KOPT-K1 (cell line): ENCODE measurements around the gene USP17L25.
"Not testable (repeated sequence)": the region's sequence is repeated elsewhere in the genome, so short reads cannot be mapped to it uniquely, and the experiment has no call there.

ENCODE experiments used
- H3K27ac ChIP-seq: fragments of 200-600 bp; sonication (generic); 2 replicates; pipeline ENCODE4 v1.5.1; 2016; ENCODE audit warnings: antibody characterized with exemption, mild to moderate bottlenecking, low read depth, low read length; ENCODE audit not compliant: poor library complexity, severe bottlenecking
- H3K36me3 ChIP-seq: fragments of 200-600 bp; sonication (generic); 2 replicates; pipeline ENCODE4 v1.5.1; 2017; ENCODE audit warnings: antibody characterized with exemption, mild to moderate bottlenecking, low read length, moderate library complexity; ENCODE audit not compliant: insufficient read depth
- H3K9me3 ChIP-seq: fragments of 200-600 bp; sonication (generic); 2 replicates; pipeline ENCODE4 v1.5.1; 2017; ENCODE audit warnings: antibody characterized with exemption, low read length, mild to moderate bottlenecking; ENCODE audit not compliant: insufficient read depth, poor library complexity, severe bottlenecking

Gene USP17L25, protein sequence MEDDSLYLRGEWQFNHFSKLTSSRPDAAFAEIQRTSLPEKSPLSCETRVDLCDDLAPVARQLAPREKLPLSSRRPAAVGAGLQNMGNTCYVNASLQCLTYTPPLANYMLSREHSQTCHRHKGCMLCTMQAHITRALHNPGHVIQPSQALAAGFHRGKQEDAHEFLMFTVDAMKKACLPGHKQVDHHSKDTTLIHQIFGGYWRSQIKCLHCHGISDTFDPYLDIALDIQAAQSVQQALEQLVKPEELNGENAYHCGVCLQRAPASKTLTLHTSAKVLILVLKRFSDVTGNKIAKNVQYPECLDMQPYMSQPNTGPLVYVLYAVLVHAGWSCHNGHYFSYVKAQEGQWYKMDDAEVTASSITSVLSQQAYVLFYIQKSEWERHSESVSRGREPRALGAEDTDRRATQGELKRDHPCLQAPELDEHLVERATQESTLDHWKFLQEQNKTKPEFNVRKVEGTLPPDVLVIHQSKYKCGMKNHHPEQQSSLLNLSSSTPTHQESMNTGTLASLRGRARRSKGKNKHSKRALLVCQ

DNA sequence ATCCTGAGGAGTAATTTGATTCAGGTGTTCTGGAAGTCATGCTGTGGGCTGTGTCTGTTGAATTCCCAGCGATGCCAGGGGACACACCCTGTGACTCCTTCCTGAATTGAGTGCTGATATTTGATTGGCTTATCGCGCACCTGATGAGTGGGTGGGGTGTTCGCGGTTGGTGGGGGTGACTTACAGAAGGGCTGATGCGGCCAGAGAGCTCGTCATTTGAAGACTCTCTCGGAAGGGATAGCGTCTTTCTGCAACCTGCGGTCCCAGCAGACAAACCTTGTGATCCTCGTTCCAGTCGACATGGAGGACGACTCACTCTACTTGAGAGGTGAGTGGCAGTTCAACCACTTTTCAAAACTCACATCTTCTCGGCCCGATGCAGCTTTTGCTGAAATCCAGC, at the start of gene USP17L25:
Gene USP17L25 (plus strand): TSS at position 301 of the 400 bp plus-strand sequence. CDS start 0 bp downstream, at position 301.
- H3K9me3 ChIP-seq, H3K27ac ChIP-seq, H3K36me3 ChIP-seq: not testable (repeated sequence)

DNA sequence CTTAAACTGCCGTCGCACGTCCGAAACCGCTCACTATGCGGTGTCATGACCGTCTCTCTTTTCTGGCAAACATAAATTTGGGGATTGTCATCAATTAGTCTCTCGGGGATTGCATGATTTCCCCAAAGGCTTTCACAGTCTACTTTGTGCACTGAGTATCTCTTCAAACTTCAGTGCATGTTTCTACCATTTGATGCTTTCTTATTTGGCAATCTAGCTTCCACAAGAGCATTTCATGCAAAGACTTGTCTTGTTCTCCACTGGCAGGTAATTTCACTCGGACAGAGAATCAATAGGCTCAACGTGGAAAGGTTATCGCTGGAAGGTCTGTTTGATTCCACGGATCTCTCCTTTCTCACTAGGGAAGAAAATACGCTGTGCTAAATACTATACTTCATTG, 5.5 kb upstream of the USP17L25 start:
- H3K36me3 ChIP-seq, H3K9me3 ChIP-seq: not testable (repeated sequence)

DNA sequence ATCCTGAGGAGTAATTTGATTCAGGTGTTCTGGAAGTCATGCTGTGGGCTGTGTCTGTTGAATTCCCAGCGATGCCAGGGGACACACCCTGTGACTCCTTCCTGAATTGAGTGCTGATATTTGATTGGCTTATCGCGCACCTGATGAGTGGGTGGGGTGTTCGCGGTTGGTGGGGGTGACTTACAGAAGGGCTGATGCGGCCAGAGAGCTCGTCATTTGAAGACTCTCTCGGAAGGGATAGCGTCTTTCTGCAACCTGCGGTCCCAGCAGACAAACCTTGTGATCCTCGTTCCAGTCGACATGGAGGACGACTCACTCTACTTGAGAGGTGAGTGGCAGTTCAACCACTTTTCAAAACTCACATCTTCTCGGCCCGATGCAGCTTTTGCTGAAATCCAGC, 4.8 kb upstream of the USP17L25 start, which contains the start of gene USP17L24:
Gene USP17L24 (plus strand): TSS at position 301 of the 400 bp plus-strand sequence. CDS start 0 bp downstream, at position 301.
- not testable (repeated sequence) for H3K9me3 ChIP-seq, H3K36me3 ChIP-seq, H3K27ac ChIP-seq

More for the DNA sequence above, 5.5 kb upstream of the USP17L25 start:
- not testable (repeated sequence) for H3K27ac ChIP-seq

DNA sequence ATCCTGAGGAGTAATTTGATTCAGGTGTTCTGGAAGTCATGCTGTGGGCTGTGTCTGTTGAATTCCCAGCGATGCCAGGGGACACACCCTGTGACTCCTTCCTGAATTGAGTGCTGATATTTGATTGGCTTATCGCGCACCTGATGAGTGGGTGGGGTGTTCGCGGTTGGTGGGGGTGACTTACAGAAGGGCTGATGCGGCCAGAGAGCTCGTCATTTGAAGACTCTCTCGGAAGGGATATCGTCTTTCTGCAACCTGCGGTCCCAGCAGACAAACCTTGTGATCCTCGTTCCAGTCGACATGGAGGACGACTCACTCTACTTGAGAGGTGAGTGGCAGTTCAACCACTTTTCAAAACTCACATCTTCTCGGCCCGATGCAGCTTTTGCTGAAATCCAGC, 4.6 kb downstream of the USP17L25 start, which contains the start of gene USP17L26:
Gene USP17L26 (plus strand): TSS at position 301 of the 400 bp plus-strand sequence. CDS start 0 bp downstream, at position 301.
- H3K36me3 ChIP-seq, H3K9me3 ChIP-seq, H3K27ac ChIP-seq: not testable (repeated sequence)

DNA sequence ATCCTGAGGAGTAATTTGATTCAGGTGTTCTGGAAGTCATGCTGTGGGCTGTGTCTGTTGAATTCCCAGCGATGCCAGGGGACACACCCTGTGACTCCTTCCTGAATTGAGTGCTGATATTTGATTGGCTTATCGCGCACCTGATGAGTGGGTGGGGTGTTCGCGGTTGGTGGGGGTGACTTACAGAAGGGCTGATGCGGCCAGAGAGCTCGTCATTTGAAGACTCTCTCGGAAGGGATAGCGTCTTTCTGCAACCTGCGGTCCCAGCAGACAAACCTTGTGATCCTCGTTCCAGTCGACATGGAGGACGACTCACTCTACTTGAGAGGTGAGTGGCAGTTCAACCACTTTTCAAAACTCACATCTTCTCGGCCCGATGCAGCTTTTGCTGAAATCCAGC, 9.4 kb downstream of the USP17L25 start, which contains the start of gene USP17L5:
Gene USP17L5 (plus strand): TSS at position 301 of the 400 bp plus-strand sequence. CDS start 0 bp downstream, at position 301.
- H3K9me3 ChIP-seq, H3K27ac ChIP-seq, H3K36me3 ChIP-seq: not testable (repeated sequence)

DNA sequence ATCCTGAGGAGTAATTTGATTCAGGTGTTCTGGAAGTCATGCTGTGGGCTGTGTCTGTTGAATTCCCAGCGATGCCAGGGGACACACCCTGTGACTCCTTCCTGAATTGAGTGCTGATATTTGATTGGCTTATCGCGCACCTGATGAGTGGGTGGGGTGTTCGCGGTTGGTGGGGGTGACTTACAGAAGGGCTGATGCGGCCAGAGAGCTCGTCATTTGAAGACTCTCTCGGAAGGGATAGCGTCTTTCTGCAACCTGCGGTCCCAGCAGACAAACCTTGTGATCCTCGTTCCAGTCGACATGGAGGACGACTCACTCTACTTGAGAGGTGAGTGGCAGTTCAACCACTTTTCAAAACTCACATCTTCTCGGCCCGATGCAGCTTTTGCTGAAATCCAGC, 14.1 kb downstream of the USP17L25 start, which contains the start of gene USP17L27:
Gene USP17L27 (plus strand): TSS at position 301 of the 400 bp plus-strand sequence. CDS start 0 bp downstream, at position 301.
- not testable (repeated sequence) for H3K36me3 ChIP-seq, H3K9me3 ChIP-seq, H3K27ac ChIP-seq

DNA sequence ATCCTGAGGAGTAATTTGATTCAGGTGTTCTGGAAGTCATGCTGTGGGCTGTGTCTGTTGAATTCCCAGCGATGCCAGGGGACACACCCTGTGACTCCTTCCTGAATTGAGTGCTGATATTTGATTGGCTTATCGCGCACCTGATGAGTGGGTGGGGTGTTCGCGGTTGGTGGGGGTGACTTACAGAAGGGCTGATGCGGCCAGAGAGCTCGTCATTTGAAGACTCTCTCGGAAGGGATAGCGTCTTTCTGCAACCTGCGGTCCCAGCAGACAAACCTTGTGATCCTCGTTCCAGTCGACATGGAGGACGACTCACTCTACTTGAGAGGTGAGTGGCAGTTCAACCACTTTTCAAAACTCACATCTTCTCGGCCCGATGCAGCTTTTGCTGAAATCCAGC, 18.9 kb downstream of the USP17L25 start, which contains the start of gene USP17L28:
Gene USP17L28 (plus strand): TSS at position 301 of the 400 bp plus-strand sequence. CDS start 0 bp downstream, at position 301.
- H3K36me3 ChIP-seq, H3K9me3 ChIP-seq, H3K27ac ChIP-seq: not testable (repeated sequence)

DNA sequence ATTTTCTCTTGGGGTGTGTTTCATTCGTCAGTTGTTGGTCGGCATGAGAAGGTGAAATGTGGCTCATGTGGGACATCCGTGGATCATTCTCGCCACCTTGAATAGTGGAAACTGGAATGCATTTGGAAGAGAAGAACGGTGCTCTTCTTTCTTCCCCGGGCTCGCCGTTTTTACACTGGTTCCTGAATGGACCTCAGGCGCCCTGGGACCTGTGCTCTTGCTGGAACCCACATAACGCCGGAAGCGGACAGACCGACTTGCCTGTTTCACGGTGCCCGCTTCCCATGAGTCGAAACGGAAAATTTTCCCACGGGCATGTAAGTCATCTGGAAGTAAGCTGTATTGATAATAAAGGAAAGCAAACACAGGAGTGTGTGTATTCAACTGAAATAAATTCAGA, 21.2 kb downstream of the USP17L25 start:
- H3K27ac ChIP-seq, H3K36me3 ChIP-seq, H3K9me3 ChIP-seq: not testable (repeated sequence)

DNA sequence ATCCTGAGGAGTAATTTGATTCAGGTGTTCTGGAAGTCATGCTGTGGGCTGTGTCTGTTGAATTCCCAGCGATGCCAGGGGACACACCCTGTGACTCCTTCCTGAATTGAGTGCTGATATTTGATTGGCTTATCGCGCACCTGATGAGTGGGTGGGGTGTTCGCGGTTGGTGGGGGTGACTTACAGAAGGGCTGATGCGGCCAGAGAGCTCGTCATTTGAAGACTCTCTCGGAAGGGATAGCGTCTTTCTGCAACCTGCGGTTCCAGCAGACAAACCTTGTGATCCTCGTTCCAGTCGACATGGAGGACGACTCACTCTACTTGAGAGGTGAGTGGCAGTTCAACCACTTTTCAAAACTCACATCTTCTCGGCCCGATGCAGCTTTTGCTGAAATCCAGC, 23.6 kb downstream of the USP17L25 start, which contains the start of gene USP17L29:
Gene USP17L29 (plus strand): TSS at position 301 of the 400 bp plus-strand sequence. CDS start 0 bp downstream, at position 301.
- H3K27ac ChIP-seq, result not testable (repeated sequence)

DNA sequence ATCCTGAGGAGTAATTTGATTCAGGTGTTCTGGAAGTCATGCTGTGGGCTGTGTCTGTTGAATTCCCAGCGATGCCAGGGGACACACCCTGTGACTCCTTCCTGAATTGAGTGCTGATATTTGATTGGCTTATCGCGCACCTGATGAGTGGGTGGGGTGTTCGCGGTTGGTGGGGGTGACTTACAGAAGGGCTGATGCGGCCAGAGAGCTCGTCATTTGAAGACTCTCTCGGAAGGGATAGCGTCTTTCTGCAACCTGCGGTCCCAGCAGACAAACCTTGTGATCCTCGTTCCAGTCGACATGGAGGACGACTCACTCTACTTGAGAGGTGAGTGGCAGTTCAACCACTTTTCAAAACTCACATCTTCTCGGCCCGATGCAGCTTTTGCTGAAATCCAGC, 33.1 kb downstream of the USP17L25 start, which contains the start of gene USP17L30:
Gene USP17L30 (plus strand): TSS at position 301 of the 400 bp plus-strand sequence. CDS start 0 bp downstream, at position 301.
- H3K9me3 ChIP-seq, H3K27ac ChIP-seq, H3K36me3 ChIP-seq: not testable (repeated sequence)

More for the DNA sequence above, 23.6 kb downstream of the USP17L25 start, which contains the start of gene USP17L29:
- H3K9me3 ChIP-seq, H3K36me3 ChIP-seq: not testable (repeated sequence)

DNA sequence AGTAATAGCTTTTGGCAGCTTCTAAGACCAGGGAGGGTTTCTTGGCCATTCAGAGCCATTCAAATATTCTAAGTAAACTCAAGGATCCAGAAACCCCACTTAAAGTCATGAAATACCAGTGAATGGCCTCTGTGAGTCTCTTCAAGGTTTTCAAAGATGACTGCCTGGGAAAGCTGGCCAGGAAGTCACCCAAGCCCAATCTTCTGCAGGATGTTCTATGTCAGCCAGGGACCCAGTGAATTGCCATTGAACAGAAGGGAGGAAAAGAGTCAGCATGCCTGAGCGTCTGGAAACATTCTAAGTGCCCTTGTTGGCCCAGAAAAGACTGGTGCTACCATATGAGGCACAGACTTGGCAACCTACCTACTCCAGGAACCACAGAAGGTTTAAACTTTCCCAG, 50.2 kb downstream of the USP17L25 start:
- H3K36me3 ChIP-seq, H3K9me3 ChIP-seq: not testable (repeated sequence)

More for the DNA sequence above, 50.2 kb downstream of the USP17L25 start:
- not testable (repeated sequence) for H3K27ac ChIP-seq
